ENCODE measurements around the gene TOX3.

TOX3 gene

GRCh38 chr16:52500963-52501362 is 46.0 kb downstream of the TOX3 start:
- no peak for ATAC-seq
- TF ChIP-seq OSR1 (CRISPR knock-in tag; IDR thresholded peaks at IDR 0.05) (no peak), PATZ1 (CRISPR knock-in tag; IDR thresholded peaks at IDR 0.05; ENCODE audit: borderline replicate concordance) (no peak), TOX (CRISPR knock-in tag; IDR thresholded peaks at IDR 0.05; ENCODE audit: borderline replicate concordance) (no peak), ZFP30 (CRISPR knock-in tag; IDR thresholded peaks at IDR 0.05) (no peak), RARB (CRISPR knock-in tag; IDR thresholded peaks at IDR 0.05) (no peak), SNAI2 (CRISPR knock-in tag; IDR thresholded peaks at IDR 0.05) (no peak), TSHZ2 (CRISPR knock-in tag; IDR thresholded peaks at IDR 0.05) (no peak), TCF4 (CRISPR knock-in tag; IDR thresholded peaks at IDR 0.05; ENCODE audit: borderline replicate concordance) (no peak), ZNF70 (CRISPR knock-in tag; IDR thresholded peaks at IDR 0.05) (no peak), ZFP3 (CRISPR knock-in tag; IDR thresholded peaks at IDR 0.05) (no peak), POU6F1 (CRISPR knock-in tag; IDR thresholded peaks at IDR 0.05; ENCODE audit: borderline replicate concordance, low read depth) (no peak)

- TF ChIP-seq CSDC2 (CRISPR knock-in tag; IDR thresholded peaks at IDR 0.05) (no peak), POU6F1 (CRISPR knock-in tag; IDR thresholded peaks at IDR 0.05; ENCODE audit: borderline replicate concordance, low read depth) (no peak), BACH2 (CRISPR knock-in tag; IDR thresholded peaks at IDR 0.05; ENCODE audit: borderline replicate concordance) (no peak), TOX (CRISPR knock-in tag; IDR thresholded peaks at IDR 0.05; ENCODE audit: borderline replicate concordance) (no peak), ZNF565 (CRISPR knock-in tag; conservative IDR thresholded peaks at IDR 0.05; ENCODE audit: low read depth) (no peak), ZFP3 (CRISPR knock-in tag; IDR thresholded peaks at IDR 0.05) (no peak), PATZ1 (CRISPR knock-in tag; IDR thresholded peaks at IDR 0.05; ENCODE audit: borderline replicate concordance) (no peak), ZC3H10 (CRISPR knock-in tag; IDR thresholded peaks at IDR 0.05) (no peak)
- no peak for ATAC-seq
These were observed 47.9 kb downstream of the TOX3 start for GRCh38 chr16:52499060-52499440.

DNA sequence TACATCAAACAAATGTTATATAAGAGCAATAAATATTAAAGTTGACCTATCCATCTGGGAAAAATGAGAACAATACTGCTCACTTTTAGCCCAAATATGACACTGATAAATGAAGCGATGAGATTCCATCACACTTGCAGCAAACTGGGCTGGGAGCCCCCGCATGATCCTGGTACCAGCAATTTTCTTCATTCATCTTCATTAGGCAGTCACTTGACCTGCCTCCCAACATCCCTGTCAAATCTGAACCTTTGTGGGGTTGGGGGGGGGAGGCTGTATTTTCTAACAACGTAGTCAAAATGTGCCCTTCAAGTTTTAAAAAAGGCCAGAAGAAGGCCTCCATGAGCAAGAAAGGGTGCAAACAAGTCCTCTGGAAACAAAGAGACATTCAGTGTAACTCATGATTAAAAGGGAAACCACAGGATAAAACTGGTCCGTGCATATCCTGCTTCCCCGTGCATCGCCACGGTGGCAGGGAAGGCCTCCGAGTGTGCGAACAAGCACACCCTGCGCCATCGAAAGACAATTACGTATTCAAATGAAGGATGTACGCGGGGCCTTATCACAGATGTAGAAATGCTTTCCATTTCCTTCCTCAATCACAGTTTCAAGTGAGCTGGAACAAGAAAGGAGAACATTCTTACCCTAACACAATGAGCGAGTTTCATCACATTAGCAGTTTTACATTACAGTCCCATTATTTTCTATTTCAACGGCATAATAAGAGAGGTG is 48.4 kb downstream of the TOX3 start:
- no peak for ATAC-seq
- no peak for TF ChIP-seq POU6F1 (CRISPR knock-in tag; IDR thresholded peaks at IDR 0.05; ENCODE audit: borderline replicate concordance, low read depth)
- no peak for TF ChIP-seq RARB (CRISPR knock-in tag; IDR thresholded peaks at IDR 0.05)
- no peak for TF ChIP-seq PPARA (CRISPR knock-in tag; IDR thresholded peaks at IDR 0.05; ENCODE audit: borderline replicate concordance)
